Measurements from ENCODE around the gene TRRAP.

DNA sequence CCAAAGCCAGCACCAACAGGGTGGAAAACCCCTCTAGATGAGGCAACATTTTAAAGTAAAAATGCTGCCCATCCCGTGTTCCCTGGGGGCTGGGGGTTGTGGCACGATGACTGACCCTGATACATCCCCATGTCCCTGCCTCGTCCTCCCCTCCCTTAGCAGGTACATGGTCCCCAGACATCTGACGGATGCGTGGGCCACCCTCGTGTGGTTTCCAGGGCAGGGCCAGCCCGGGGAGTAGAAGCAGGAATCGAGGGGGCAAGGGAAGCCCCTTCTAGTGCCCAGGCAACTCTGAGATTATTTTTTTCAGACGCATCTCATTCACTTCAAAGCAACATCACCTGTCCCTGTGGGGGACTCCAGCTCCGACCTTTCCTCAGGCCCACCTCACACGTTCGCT, 12.0 kb upstream of the TRRAP start:
- no peak for TF ChIP-seq POLR2A (IDR thresholded peaks at IDR 0.05)
- TF ChIP-seq, protein P1, sequence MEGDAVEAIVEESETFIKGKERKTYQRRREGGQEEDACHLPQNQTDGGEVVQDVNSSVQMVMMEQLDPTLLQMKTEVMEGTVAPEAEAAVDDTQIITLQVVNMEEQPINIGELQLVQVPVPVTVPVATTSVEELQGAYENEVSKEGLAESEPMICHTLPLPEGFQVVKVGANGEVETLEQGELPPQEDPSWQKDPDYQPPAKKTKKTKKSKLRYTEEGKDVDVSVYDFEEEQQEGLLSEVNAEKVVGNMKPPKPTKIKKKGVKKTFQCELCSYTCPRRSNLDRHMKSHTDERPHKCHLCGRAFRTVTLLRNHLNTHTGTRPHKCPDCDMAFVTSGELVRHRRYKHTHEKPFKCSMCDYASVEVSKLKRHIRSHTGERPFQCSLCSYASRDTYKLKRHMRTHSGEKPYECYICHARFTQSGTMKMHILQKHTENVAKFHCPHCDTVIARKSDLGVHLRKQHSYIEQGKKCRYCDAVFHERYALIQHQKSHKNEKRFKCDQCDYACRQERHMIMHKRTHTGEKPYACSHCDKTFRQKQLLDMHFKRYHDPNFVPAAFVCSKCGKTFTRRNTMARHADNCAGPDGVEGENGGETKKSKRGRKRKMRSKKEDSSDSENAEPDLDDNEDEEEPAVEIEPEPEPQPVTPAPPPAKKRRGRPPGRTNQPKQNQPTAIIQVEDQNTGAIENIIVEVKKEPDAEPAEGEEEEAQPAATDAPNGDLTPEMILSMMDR (IDR thresholded peaks at IDR 0.05 in 4 of 5, conservative IDR thresholded peaks at IDR 0.05 in 1 of 5) = no peak
